NCI-H526 (cell line): ENCODE results near the gene RASA3.

Source experiments
- DNase-seq, 2 experiments: peaks; one replicate each; lab custom pipeline; 2025; lab: John Stamatoyannopoulos, UW

The RASA3 gene

DNA sequence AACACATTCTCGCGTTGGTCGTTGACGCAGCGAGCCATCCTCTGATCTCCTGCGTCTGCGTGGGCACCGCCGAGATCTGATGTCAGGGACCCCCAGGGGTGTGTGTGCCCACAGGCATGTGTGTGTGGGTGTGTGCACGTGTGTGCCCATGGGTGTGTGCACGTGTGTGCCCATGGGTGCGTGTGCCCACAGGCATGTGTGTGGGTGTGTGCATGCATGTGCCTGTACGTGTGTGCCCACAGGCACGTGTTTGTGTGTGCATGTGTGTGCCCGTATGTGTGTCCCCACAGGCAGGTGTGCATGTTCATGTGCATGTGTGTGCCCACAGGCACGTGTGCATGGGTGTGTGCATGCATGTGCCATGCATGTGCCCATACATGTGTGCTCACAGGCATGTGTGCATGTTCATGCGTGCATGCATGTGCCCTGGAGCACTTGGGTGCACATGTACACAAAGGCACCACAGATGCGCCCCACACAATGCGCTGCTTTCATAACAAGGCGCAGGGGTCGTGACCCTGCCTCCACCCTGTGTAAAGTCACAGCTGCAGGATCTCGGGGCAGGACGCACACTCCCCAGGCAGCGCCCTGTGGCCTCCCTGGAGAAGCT, 77.5 kb downstream of the RASA3 start:
- DNase-seq = no peak

DNA sequence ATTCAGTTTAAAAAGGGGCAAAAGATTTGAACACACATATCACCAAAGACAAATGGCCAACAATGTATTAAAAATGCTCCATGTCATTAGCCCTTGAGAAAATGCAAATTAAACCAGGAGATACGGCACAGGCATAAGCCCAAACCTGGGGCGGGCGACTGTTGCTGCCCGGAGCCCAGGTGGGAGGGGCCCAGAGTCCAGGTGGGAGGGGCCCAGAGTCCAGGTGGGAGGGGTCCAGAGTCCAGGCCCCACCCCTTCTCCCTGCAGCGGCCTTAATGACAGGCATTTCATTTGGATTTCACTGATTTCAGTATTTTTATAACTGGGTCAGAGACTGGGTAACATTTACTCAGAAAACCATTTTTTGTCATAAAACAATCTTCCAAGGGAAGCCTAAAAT, 78.2 kb downstream of the RASA3 start:
- DNase-seq = peak in 1 of 2 experiments; percentile 23

DNA sequence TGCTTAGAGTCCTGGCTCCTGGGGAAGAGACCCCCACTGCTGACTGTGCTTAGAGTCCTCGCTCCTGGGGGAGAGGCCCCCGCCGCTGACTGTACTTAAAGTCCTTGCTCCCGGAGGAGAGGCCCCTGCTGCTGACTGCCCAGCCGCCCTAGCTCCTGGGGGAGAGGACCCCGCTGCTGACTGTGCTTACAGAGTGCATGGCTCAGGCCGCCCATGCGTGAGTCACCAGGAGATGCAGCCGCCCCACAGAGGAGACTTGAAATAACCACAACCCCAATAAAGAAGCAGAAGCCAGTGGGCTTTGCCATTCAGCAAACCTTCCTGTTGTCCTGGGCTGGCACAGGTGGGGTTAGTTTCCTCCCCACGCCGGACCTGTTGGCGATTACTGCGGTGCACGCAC, 79.4 kb downstream of the RASA3 start:
- no peak for DNase-seq

DNA sequence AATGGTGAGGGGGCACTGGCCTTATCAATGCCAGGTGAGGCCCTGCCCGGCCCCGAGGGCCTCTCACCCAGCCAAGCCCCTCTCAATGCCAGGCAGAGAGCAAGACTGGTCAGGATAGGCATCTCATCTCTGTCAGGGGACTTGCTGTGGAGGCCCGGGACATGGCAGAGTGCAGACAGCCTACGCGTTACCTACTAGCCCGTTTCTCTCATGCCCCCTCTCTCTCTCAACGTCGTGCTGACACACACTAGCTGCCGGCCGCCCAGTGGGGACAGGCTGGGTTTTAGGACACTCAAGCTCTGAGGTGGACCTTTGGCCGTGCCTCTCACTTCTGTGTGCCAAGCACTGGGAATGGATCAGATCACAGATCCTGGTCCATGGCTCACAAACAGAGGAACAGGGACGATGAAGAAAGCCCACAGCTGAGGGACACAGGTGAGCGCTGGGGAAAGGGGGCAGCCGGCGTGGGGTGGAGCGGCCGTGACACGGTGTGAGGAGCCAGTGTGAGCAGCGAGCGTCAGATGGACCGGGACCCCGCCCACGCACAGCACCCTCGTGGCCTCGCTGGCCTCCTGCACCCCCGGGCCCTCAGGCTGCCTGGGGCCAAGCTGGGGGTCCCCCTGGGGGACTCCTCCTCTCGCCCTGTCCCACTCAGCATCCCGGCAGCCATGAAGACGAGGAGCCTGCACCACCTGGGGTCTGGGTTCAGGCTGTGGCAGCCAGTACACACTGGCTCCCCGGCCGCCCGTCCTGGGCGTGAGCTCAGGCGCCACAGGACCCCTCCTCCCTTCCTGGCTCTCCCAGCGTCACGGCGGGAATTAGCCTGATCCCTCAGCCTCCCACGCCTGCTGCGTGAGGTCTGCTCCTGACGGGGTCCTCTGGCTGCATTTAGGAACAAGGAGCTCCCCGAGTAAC, 81.6 kb downstream of the RASA3 start:
- DNase-seq = no peak

DNA sequence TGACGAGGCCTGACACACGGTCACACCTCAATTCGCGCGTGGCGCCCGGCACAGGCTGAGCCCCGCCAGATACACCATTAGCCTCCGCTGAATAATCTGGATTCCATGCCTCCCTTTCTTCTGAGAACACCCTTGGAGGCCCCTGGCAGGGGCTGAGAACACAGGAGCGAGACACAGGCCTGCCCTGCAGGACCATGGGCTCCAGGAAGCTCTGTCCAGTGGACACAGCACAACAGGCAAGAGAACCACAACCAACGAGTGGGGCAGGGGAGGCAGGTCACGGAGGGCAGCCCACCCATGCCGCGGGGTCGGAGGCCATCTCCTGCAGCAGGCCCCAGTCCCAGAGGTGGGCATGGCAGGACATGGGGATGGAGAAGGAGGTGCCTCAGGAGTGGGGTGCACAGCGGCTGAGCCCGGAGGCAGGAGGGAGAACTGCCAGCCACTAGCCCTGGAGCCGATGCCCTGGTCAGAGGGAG, 82.8 kb downstream of the RASA3 start:
- DNase-seq = no peak

DNA sequence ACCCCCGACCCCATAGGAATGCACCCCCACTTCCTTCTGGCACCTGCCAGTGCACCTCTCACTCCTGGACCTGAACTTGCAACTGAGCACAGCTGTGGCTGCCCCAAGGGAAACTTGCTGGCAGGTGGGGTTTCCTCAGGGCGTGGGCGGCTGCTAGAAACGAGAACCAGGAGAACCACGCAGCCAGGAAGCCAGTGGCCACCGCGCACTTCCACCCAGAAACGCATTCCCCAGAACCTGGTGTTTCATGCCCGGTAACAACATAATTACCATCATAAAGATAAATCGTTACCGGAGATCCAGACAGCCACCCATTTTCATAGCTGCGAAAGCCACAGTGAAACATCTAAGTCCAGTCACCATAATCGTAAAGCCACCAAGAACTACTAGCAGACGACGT, 83.4 kb downstream of the RASA3 start:
- no peak for DNase-seq

DNA sequence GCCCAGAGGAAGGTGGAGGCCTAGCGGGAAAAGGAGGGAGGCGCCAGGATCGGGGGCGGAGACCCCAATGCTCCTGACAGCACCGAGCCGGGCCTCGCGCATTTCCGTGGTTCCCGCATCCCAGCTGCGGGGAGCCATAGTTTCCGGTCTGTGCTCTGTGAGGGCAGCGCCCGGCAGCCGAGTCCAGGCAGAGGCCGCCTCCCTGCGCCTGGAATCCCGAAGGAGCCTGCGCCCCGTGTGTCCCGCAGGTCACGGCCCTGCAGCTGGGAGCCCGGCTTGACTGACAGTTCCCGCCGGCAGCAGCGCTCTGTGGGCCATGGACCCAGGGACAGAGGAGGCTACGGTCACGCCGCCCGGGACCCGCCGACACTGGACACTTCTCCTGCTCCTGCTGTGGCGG, 84.0 kb downstream of the RASA3 start:
- DNase-seq = no peak

DNA sequence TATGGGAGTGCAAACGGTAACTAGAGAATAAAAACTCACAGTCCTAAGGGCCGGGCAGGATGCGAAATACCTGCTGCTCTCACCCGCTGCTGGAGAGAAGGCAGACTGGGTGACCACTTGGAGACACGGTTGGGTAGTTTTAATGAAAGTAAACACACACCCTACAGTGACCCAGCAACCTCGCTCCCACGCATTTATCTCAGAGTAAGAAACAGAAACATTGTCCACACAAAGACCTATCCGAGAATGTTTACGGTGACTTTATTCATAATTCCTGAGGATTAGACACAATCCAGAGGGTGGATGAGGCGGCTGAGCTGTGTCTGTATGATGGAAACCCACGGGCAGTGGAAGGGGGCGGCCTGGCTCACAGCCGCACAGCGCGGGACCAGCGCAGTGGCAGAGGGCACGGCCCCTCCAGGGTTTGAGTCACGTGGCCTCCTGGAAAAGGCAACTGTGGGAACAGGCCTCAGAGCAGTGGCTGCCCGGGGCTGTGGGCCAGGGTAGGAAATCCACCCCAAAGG, 85.0 kb downstream of the RASA3 start:
- DNase-seq = peak; percentile 81 to 92

DNA sequence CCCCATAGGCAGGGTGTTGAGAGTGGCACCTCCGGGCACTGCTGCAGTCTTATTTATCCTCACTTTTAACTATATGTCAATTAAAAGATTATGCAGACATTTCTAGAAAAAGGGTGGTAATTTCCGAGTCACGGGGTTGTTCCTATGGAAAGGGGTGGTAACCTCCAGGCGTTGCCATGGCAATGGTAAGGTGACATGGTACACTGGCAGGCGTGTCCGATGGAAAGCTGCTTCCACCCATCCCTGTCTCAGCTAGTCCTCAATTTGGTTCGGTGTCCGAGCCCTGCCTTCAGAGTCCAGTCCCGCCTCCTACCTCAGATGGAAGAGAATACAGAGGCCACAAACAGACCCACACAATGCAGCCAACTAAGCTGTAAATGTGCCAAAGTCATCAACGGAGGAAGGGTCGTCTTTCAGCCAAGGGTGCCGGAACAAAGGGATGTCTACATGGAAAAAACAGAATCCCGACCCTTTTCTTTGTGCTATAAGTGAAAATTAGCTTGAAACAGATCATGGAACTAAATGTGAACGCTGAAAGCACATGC, 85.9 kb downstream of the RASA3 start:
- peak; percentile 15 to 34 for DNase-seq

DNA sequence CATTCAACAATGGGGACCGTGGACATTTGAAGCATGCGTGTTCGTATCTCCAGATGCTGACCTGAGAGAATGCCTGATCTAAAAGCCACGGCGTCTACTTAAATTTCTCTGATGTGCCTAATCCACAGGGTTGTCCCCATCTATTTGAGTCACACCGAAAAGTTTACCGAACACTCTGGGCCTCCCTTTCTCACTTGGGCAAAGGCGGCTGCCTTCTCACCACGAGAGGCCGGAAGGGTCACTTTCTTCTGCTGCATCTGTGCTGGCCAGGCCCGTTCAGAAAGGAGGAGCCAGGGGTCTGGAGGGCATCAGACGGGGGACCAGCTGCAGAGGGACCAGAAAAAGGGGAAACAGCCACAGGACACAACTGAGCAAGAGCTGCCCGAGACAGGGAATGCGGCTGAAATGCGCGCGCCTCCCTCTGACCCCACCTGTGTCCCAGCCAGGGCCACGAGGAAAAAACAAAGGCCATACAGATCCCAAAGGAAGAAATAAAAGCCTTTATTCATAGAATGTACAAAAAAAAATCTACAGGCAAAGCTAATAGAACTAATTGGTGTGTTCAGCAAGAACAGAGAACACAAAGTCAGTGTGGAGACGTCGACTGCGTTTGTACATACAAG, 87.2 kb downstream of the RASA3 start:
- DNase-seq = no peak

DNA sequence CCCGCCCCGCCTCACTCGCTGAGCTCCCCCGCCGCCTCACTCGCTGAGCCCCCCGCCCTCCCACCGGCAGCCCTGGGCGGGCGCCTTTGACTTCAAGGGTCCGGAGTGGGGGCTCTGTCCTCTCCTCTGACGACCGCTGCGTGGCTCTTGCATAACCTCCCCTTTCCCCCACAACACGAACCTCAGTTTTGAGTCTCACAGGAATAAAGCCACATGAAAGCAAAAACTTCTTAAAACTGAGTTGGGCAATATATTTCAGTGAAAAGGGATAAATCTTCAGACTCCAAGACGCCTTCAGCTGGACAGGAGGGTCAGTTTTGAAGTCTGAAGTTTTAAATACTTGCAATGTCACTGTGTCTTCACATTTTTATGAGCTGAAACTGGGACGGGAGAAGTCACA, 87.9 kb downstream of the RASA3 start:
- DNase-seq = no peak

DNA sequence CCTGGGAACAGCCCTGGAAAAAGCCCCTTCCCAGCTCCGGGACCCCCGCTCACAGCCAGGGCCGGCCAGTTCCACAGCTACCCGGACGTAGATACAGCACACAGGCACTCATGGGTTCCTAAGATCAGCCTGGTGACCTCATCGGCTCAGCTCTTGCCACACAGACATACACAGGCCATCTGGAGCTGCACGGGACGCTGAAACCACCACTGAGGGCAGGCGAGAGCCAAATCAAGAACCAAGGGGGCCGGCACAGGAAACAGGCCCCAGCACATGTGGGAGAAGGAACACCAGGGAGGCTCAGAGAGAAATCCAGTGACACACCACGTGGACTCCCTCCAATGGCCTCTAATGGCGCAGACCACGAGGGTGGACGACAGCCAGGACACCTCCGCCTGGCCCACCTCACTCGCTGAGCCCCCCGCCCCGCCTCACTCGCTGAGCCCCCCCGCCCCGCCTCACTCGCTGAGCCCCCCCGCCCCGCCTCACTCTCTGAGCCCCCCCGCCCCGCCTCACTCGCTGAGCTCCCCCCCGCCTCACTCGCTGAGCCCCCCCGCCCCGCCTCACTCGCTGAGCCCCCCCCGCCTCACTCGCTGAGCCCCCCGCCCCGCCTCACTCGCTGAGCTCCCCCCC, 88.9 kb downstream of the RASA3 start:
- peak; percentile 55 to 75 for DNase-seq

DNA sequence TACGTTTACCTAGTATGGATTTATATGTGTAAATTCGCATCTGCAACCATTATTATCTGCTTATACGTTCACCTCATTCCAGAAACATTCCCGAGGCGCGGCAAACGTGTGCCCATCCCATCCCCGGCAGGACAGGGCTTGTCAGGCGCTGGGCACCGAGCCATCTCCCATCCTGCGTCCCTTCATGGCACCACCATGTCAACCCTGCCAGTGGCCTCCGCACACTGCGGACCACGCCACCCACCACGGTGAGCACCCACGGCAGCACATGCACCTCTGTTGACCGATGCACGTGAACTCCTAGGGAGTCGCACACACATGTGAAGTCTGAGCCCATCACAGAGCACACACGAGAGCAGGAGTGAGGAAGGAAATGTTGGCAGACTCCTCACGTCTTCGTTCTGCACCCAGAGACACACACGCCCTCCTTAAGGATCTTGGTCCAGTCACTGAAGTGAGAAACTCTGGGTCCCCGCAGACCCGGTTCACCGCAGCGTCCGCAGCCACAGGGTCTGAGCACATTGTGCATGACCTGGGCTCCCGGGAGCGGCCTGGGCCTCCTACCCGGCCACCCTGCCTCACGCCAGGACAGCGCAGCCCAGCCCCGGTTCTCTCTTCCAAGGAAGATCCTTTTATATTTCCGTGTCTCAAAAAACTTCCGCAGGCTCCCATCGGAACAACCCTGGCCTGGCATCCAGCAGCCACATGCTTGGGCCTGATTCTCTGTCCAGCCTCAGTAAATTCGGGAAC, 90.2 kb downstream of the RASA3 start:
- no peak for DNase-seq

DNA sequence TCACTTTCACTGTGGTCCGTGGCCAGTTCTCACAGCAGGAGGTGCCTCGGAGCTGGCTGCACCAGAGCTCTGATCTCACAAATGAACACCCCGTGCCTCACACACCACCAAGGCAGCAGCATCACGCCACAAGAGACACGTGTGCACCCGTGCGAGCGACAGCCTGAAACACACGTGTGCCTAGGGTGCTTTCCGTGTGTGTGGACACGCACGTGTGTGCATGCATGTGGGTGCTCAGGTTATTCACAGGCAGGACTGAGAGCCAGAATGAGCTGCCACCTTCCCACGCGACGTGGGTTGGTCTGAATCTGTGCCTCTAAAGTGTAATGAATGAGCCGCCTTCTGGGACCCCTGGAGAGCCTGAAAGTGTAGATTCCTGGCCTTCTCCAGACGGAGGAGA, 90.9 kb downstream of the RASA3 start:
- no peak for DNase-seq

DNA sequence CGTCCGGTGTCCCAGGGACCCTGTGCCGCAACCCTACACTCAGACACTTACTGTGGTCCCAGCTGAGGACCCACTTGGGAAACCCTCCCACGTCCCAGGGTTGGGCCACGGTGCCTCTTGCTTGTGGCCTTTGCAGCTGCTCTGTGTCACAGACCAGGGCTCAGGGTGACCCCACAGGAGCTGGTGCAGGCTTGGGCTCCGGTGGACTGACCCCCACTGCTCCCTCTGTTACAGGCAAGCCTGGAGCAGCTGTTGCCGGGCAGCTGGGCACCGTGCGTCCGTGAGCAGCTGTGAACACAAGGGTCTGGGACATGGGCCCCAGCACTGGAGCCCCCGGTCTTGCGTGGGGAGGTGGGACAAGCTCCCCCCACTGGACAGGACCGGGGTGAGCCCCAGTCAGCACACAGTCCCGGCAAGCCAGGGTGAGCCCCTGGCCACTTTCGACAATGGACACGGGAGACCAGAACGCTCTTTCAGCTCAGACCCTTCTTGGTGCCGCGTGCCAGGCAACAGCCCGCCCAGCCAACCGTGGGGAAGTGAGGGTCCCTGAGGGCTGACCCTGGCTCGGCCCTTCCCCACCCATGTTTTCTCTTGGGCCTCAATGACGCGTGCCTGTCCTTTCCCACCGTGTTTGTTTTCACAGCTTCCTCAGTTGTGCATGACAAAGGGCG, 92.8 kb downstream of the RASA3 start:
- DNase-seq = no peak

DNA sequence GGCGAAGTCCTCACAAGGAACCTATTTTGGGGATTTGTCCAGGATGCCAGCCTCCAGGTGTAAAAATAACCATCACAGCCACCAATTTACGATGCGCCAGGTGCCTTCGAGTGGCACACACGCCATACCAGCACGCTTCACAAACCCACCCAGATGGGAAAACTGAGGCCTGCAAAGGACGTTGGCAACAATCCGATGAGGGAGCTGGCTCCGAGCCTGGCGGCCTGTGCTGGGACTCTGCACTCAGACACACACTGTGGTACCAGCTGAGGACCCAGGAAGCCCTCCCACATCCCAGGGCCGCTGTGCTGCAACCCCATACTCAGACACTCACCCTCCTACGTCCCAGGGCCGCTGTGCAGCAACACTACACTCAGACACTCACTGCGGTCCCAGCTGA, 93.5 kb downstream of the RASA3 start:
- no peak for DNase-seq

DNA sequence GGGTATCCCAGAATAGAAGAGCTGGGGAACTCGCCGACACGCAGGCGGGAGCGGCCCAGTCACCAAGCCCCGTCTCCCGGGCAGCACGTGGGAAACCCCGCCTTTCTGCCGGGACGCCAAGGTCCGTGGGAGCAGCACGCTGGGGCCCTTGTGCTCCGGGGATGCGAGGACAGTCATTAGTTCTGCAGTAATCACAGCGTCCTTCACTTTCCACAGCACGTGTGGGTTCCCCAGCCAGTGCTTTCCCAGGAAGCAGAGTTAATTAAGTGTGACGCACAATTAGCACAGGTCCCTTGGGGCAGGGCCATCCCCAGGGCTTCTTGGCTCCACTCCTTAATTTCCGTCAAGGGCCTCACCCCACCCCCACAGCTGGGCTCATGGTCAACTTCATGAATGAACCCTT, 94.2 kb downstream of the RASA3 start:
- DNase-seq = no peak

DNA sequence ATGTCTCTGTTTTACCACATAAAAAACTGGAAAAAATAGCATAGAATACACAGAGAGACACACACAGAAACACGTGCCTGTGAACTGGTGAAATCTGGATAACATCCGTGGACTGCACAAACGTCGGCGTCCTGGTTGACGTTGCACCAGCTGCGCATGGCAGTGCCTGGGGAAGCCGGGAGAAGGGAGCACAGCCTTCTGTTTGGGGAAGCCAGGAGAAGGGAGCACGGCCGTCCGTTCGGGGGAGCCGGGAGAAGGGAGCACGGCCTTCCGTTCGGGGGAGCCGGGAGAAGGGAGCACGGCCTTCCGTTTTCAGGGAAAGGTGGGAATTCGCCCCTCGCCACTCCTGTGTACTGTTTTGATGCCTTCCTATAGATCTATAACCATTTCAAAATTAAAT, 94.7 kb downstream of the RASA3 start:
- DNase-seq = no peak

DNA sequence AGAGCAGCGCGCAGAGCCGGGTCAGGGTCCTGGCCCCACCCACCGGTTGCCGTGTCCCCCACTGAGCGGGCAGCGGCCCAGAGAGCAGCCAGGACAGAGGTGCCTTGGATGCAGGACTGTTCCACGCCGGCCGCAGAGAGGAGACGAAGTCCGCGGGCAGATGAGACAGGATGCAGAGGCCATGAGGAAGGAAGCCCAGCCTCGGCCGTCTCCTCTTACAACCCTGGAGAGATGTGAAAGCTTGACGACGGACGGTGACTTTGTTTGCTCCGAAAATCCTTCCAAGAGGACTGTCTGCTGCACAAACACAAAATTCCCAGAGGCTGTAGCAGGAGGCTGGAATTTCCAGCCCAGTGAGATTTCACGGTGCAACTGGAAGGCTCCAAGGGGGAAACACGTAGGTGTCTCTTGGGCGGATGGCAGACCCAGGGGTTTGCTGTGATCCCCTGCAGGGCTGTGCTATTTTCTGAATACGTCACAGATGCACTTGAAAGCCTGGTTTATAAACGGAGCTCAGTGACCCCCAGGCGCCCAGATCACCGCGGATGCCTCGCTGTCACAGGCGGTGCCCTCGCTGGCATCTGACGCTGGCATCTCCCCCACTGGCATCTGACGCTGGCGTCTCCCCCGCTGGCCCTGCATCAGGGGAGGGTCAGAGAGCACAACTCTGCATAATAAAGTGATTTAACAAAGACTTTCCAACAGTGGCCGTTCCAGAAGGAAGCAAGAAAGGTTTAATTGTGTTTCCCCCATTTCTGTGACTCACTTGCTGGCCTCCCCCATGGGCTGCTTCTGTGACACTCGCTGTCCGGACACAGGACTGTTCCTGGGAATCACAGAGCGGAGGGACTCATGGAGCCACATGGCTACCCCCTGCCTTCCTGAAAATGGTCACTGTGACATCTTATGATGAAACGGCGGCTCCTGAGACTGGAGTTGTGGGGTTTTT, 96.6 kb downstream of the RASA3 start:
- DNase-seq = no peak

DNA sequence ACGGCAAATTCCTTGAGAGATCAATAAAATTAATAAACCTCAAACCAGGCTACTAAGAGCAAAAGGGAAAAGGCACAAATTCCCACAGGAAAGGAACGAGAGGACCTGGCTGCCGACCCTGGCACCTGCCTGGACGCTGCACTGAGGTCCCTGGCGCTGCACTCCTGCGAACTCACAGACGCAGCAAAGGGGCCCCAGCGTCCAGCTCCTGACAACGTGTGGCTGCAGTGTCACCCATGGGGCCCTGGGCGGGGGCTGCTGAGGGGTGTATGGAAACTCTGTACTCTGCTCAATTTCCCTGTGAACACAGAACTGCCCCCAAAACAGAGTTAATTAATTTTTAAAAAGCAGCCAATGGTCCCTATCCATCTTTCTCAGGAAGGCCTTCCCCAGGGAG, 97.2 kb downstream of the RASA3 start:
- DNase-seq = no peak
